Endothelial cell of umbilical vein (primary cell): Measurements from ENCODE around the gene GRID2. TPM values are rescaled to one million over a fixed set of nuclear protein-coding genes. Genes with fewer than 3 reads are reported as not detected.

Experiments used
- BruUV-seq: library from RNA; stranded (reverse); fragments of 400-500 nt; replicated peaks from 2 replicates; lab custom pipeline; 2021; lab: Mats Ljungman, UMichigan
- CTCF ChIA-PET: fragments of 300-600, 350-600 bp; sonication (Branson Sonifier 250); formaldehyde crosslinking; loops from one replicate; lab custom pipeline; 2021; ENCODE audit warnings: antibody characterized with exemption, inconsistent platforms; lab: Charles Lee
- POLR2A ChIA-PET: fragments of 300-600, 350-600 bp; sonication (Branson Sonifier 250); formaldehyde crosslinking; loops from one replicate; lab custom pipeline; 2021; ENCODE audit warnings: antibody characterized with exemption, inconsistent platforms; lab: Charles Lee
- DNase-seq: peaks from one replicate; pipeline ENCODE4 v3.0.0-alpha.2; 2011; ENCODE audit warnings: low read depth, low spot score
- FAIRE-seq: peaks from 2 replicates; lab custom pipeline; 2011; peaks lifted over from hg19 to GRCh38; lab: Jason Lieb, UNC
- H2AFZ ChIP-seq: 2 replicates; pipeline ENCODE4 v1.6.0; 2012; ENCODE audit warnings: low read depth, low read length, control low read depth, inconsistent platforms
- H3K27ac ChIP-seq: 2 replicates; pipeline ENCODE4 v1.5.1; 2011; ENCODE audit warnings: low read depth, mild to moderate bottlenecking, control low read depth, low read length, moderate library complexity; ENCODE audit not compliant: insufficient read depth
- H3K27me3 ChIP-seq, 2 experiments: 2 replicates each; pipeline versions ENCODE4 v1.6.0 to v1.6.1; 2011; ENCODE audit warnings: low read length in 2 of 2, mixed read lengths in 1 of 2; ENCODE audit not compliant: control insufficient read depth in 2 of 2, insufficient read depth in 2 of 2
- H3K36me3 ChIP-seq, 2 experiments: 2 replicates in 1 of 2; 3 replicates in 1 of 2; pipeline ENCODE4 v1.5.1; 2011; ENCODE audit warnings: low read length in 2 of 2, mild to moderate bottlenecking in 1 of 2, moderate library complexity in 1 of 2; ENCODE audit not compliant: control insufficient read depth in 2 of 2, insufficient read depth in 2 of 2; ENCODE audit errors: extremely low read depth in 1 of 2
- H3K4me1 ChIP-seq: 3 replicates; pipeline ENCODE4 v1.5.1; 2011; ENCODE audit warnings: mild to moderate bottlenecking, low read length; ENCODE audit not compliant: control insufficient read depth, insufficient read depth; ENCODE audit errors: extremely low read depth
- H3K4me2 ChIP-seq: 2 replicates; pipeline ENCODE4 v1.6.1; 2011; ENCODE audit warnings: low read length, control low read depth, mixed read lengths; ENCODE audit not compliant: insufficient read depth
- H3K4me3 ChIP-seq, 3 experiments: fragments of 200-600 bp in 1 of 3; sonication (generic), shearing (Covaris generic) in 1 of 3; replicated peaks in 1 of 3; 2 replicates each; pipeline ENCODE4 v1.5.1; 2011 to 2016; ENCODE audit warnings: control low read depth in 3 of 3, low read length in 3 of 3, mild to moderate bottlenecking in 2 of 3, inconsistent platforms in 1 of 3, low read depth in 1 of 3, moderate library complexity in 1 of 3; ENCODE audit not compliant: insufficient read depth in 1 of 3
- H3K79me2 ChIP-seq: 2 replicates; pipeline ENCODE4 v1.6.0; 2012; ENCODE audit warnings: low read length, inconsistent platforms; ENCODE audit not compliant: control insufficient read depth, insufficient read depth
- H3K9ac ChIP-seq: replicated peaks from 2 replicates; pipeline ENCODE3; 2011; ENCODE audit warnings: low read length, control low read depth; ENCODE audit not compliant: insufficient read depth; ENCODE audit errors: extremely low read depth
- H3K9me1 ChIP-seq: replicated peaks from 3 replicates; pipeline ENCODE4 v1.6.0; 2011; ENCODE audit warnings: mild to moderate bottlenecking, low read length; ENCODE audit not compliant: control insufficient read depth, insufficient read depth; ENCODE audit errors: extremely low read depth
- H3K9me3 ChIP-seq: replicated peaks from 2 replicates; pipeline ENCODE4 v1.5.1; 2012; ENCODE audit warnings: low read length, inconsistent platforms; ENCODE audit not compliant: control insufficient read depth, insufficient read depth
- H4K20me1 ChIP-seq: replicated peaks from 2 replicates; pipeline ENCODE3; 2011; ENCODE audit warnings: mild to moderate bottlenecking, low read length; ENCODE audit not compliant: control insufficient read depth, insufficient read depth; ENCODE audit errors: extremely low read depth
- CTCF ChIP-seq, 2 donors: IDR thresholded peaks; 1 replicate in 1 of 2; 2 replicates in 1 of 2; pipeline ENCODE4 v1.5.1; 2011; ENCODE audit warnings: low read length in 2 of 2, mild to moderate bottlenecking in 2 of 2, moderate library complexity in 2 of 2, control low read depth in 1 of 2, inconsistent platforms in 1 of 2, low read depth in 1 of 2; ENCODE audit not compliant: insufficient read depth in 1 of 2; ENCODE audit errors: extremely low read depth in 1 of 2
- EZH2 ChIP-seq: IDR thresholded peaks from 2 replicates; pipeline ENCODE4 v1.6.1; 2012; ENCODE audit warnings: borderline replicate concordance, low read depth, mild to moderate bottlenecking, moderate library complexity, low read length, inconsistent platforms; ENCODE audit not compliant: severe bottlenecking
- FOS ChIP-seq: IDR thresholded peaks from 2 replicates; pipeline ENCODE4 v1.6.1; 2011; ENCODE audit warnings: mild to moderate bottlenecking, low read length, moderate library complexity, borderline replicate concordance; ENCODE audit not compliant: insufficient read depth
- GATA2 ChIP-seq: IDR thresholded peaks from 2 replicates; pipeline ENCODE4 v1.7.0; 2011; ENCODE audit warnings: low read depth, mild to moderate bottlenecking, moderate library complexity, mixed read lengths, low read length; ENCODE audit not compliant: insufficient read length, insufficient read depth
- JUN ChIP-seq: IDR thresholded peaks from 2 replicates; pipeline ENCODE4 v1.6.1; 2011; ENCODE audit warnings: borderline replicate concordance, low read depth; ENCODE audit not compliant: insufficient read length, insufficient read depth
- MAX ChIP-seq: IDR thresholded peaks from 2 replicates; pipeline ENCODE4 v1.6.1; 2011; ENCODE audit not compliant: insufficient read depth, insufficient read length
- MYC ChIP-seq: IDR thresholded peaks from one replicate; pipeline ENCODE4 v1.6.1; 2011; ENCODE audit warnings: mild to moderate bottlenecking, low read depth, low read length
- POLR2A ChIP-seq: IDR thresholded peaks from 2 replicates; pipeline ENCODE4 v1.6.1; 2012; ENCODE audit warnings: low read depth, mild to moderate bottlenecking, control low read depth, low read length
- POLR2AphosphoS5 ChIP-seq: IDR thresholded peaks from 2 replicates; pipeline ENCODE4 v1.6.1; 2012; ENCODE audit warnings: low read depth, mild to moderate bottlenecking, control low read depth, low read length, moderate library complexity; ENCODE audit not compliant: insufficient read depth
- dilution Hi-C: fragments of 300-500 bp; cut with MboI; formaldehyde crosslinking; loops from one replicate; pipeline ENCODE4 v1.15.0; 2019; ENCODE audit warnings: low sequenced_read_pairs; ENCODE audit not compliant: extremely low pct_ligation_motif_present
- intact Hi-C: fragments of 100-400 bp; cut with micrococcal nuclease; formaldehyde crosslinking; loops from one replicate; pipeline ENCODE4 v1.10.0; 2022
- polyA plus RNA-seq, 4 experiments: library from polyadenylated mRNA; depleted of rRNA in 3 of 4; stranded (reverse) in 3 of 4; unstranded in 1 of 4; fragments of >200 nt; gene quantifications; 2 replicates each; pipeline versions ENCODE4 v1.2.1 to v1.2.3, GENCODE V29; 2011 to 2012; ENCODE audit warnings: missing spikeins in 1 of 4
- total RNA-seq: library from RNA; stranded (reverse); gene quantifications from 2 replicates; pipeline ENCODE4 v1.2.3, GENCODE V29; 2021

Gene GRID2
- total and polyA plus RNA-seq, 2 donors (not counting 3 experiments of a cell fraction or from before 2014, with no cell fraction given), result not detected

GRCh38 chr4:92847026-92847425 lies 543.3 kb downstream of the GRID2 start:
- H3K9me3 ChIP-seq, result no peaks in the 10 kb centered on the region
- no peaks in the 10 kb centered on the region for H3K9me1 ChIP-seq
- FAIRE-seq (no peak), DNase-seq (no peak)
- POLR2A ChIA-PET, result no interaction called here
- H3K4me1 ChIP-seq, result no peaks in the 10 kb centered on the region
- TF ChIP-seq FOS (no peak), GATA2 (no peak), CTCF (IDR thresholded peaks at IDR 0.05; ENCODE audit: extremely low read depth in 1 of 2, insufficient read depth in 1 of 2, low read depth in 1 of 2, low read length in 2 of 2) (no peak), POLR2A (no peak), JUN (no peak), MAX (no peak), POLR2AphosphoS5 (no peak), EZH2 (no peak), MYC (no peak)
- H3K9ac ChIP-seq, result no peak overlapping the region
- H2AFZ ChIP-seq, result no peak overlapping the region
- intact Hi-C loops (no loop called here), dilution Hi-C loops (no loop called here)
- no peak overlapping the region for H3K4me2 ChIP-seq
- BruUV-seq, result no TSS peak
- no peaks in the 10 kb centered on the region for H4K20me1 ChIP-seq
- H3K27me3 ChIP-seq, result no peaks in the 10 kb centered on the region
- CTCF ChIA-PET, result no interaction called here
- H3K27ac ChIP-seq, result no peak overlapping the region
- no peak overlapping the region for H3K4me3 ChIP-seq
- no peaks in the 10 kb centered on the region for H3K79me2 ChIP-seq
- H3K36me3 ChIP-seq, result no peaks in the 10 kb centered on the region
